DMS53 treated with DMSO at 0.1 percent for 48 hours (cell line): Measurements from ENCODE around the gene SEPTIN8.

Experiments used
- DNase-seq: peaks from one replicate; lab custom pipeline; 2025; ENCODE audit not compliant: unreplicated experiment; lab: John Stamatoyannopoulos, UW

Gene SEPTIN8

GRCh38 chr5:132785365-132785764 lies 8.3 kb upstream of the SEPTIN8 start:
- no peak for DNase-seq

- DNase-seq: no peak
Measured at GRCh38 chr5:132782101-132782500, 5.1 kb upstream of the SEPTIN8 start.

- no peak for DNase-seq
Measured at GRCh38 chr5:132781029-132781428, 4.0 kb upstream of the SEPTIN8 start.

GRCh38 chr5:132780577-132780976 lies 3.5 kb upstream of the SEPTIN8 start:
- DNase-seq: no peak

- no peak for DNase-seq
Measured at GRCh38 chr5:132779961-132780360, 2.9 kb upstream of the SEPTIN8 start.

- DNase-seq: no peak
Measured at GRCh38 chr5:132778856-132779255, 1.8 kb upstream of the SEPTIN8 start.

GRCh38 chr5:132778129-132778528 lies 1.1 kb upstream of the SEPTIN8 start:
- no peak for DNase-seq

GRCh38 chr5:132776938-132777208 lies 166 bp downstream of the SEPTIN8 start:
- DNase-seq: no peak

- no peak for DNase-seq
Measured at GRCh38 chr5:132776131-132776937, 705 bp downstream of the SEPTIN8 start.

GRCh38 chr5:132775476-132775961 lies 1.5 kb downstream of the SEPTIN8 start:
- no peak for DNase-seq

GRCh38 chr5:132774896-132775295 lies 2.1 kb downstream of the SEPTIN8 start:
- DNase-seq: no peak

GRCh38 chr5:132774406-132774805 lies 2.6 kb downstream of the SEPTIN8 start:
- no peak for DNase-seq

GRCh38 chr5:132773601-132774355 lies 3.3 kb downstream of the SEPTIN8 start:
- no peak for DNase-seq

GRCh38 chr5:132773114-132773513 lies 3.9 kb downstream of the SEPTIN8 start:
- DNase-seq: no peak

GRCh38 chr5:132772291-132773070 lies 4.6 kb downstream of the SEPTIN8 start:
- no peak for DNase-seq

- no peak for DNase-seq
Measured at GRCh38 chr5:132771503-132771998, 5.5 kb downstream of the SEPTIN8 start.

- no peak for DNase-seq
Measured at GRCh38 chr5:132770476-132771159, 6.4 kb downstream of the SEPTIN8 start.

- DNase-seq: no peak
Measured at GRCh38 chr5:132768485-132768868, 8.6 kb downstream of the SEPTIN8 start.

- DNase-seq: no peak
Measured at GRCh38 chr5:132767150-132767549, 9.9 kb downstream of the SEPTIN8 start.

GRCh38 chr5:132766806-132767055 lies 10.3 kb downstream of the SEPTIN8 start:
- no peak for DNase-seq
